GM21717 (cell line): ENCODE measurements around the gene IL18.
"Not testable (repeated sequence)": the region's sequence is repeated elsewhere in the genome, so short reads cannot be mapped to it uniquely, and the experiment has no call there.

Experiments used
- ATAC-seq: cut with Tn5 transposase; IDR thresholded peaks from one replicate; pipeline ENCODE4 v1.9.1; 2021; ENCODE audit warnings: mild to moderate bottlenecking, moderate library complexity; ENCODE audit not compliant: unreplicated experiment

The IL18 gene

DNA sequence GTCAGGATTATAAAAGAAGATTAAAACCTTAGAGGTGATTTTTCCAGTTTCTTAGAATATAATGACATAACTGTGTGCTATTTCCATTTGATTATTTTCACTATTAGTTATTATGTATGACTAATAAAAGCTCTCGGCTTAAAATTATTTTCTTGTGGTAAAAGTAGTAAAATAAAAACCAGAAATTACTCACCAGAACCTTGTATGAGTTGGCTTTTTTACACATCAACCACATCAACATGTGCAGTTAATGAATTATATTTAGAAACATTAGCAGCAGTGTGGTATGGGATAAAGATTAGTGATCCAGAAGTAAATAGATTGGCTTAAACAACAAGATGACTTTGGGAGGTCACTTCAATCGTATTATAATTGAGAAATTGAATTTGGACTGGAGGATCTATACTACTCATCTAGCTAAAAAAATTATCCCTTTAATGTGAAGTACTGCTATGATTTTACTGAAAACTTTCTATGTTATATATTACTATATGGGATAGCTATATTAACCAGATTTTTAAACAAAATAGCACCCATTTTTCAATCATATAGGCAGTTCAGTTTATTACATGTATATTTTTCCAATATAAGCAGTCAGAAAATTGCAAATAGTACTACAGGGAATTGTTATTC lies 8.6 kb upstream of the IL18 start:
- ATAC-seq: peak; percentile 54

DNA sequence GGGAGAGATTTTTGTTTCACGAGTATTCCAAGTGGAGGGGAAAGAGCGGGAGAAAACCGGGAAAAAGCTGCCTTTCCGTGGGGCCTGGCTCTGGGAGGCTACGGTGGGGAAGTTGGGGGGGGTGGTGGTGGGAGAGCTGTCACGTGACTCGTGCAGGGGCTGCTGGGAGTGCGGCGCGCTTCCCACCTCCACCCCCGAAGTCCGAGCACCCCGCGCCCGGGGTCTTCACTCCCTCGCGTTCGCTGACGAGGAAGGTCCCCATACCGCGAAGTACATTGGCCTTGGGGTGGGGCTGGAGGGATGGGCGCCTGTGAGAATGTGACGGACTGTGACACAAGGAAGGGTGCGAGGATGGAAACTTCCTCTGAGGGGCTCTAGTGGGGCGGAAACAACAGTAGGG lies 3.3 kb upstream of the IL18 start, which contains the start of gene TEX12:
TSS of gene TEX12 (plus strand) at position 228 of the 400 bp plus-strand sequence. CDS start 1,897 bp downstream, outside the sequence.
- no peak for ATAC-seq

DNA sequence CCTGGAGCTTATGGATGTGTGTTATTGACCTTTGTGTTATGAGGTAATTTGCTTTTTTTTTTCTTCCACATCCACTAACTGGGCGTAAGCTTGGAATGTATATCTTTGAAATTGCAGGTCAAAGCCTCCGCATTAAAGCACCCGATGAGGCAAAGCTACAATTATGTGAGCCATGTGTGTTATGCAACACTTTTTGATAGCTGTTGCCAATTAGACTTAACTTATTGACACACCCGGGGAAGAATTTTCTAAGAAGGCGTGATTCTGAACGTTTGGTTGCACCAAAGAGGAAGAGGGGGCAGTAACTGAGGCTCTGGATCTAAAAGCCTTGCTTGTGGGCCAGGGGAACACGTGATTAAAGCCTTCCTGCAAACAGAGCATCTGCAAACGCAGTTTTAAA lies 2.7 kb upstream of the IL18 start:
- ATAC-seq: no peak

DNA sequence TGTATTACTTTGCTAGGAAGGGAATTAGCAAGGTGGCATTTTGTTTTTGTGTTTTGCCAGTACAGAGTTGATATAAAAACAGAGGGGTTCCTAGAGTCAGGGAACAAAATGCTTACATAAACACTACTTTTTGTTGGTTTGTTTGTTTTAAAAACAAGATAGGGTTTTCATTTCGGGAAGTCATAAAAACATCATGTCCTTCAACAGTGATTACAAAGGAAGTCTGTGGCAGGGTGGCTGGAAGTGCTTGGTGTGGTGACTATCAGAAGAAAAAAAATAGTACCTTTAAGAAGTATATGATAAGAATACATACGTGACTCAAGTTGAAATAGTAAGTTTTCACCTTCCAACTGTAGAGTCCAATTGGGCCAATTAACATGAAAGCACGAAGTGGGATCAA lies 1.2 kb upstream of the IL18 start:
- ATAC-seq: no peak

DNA sequence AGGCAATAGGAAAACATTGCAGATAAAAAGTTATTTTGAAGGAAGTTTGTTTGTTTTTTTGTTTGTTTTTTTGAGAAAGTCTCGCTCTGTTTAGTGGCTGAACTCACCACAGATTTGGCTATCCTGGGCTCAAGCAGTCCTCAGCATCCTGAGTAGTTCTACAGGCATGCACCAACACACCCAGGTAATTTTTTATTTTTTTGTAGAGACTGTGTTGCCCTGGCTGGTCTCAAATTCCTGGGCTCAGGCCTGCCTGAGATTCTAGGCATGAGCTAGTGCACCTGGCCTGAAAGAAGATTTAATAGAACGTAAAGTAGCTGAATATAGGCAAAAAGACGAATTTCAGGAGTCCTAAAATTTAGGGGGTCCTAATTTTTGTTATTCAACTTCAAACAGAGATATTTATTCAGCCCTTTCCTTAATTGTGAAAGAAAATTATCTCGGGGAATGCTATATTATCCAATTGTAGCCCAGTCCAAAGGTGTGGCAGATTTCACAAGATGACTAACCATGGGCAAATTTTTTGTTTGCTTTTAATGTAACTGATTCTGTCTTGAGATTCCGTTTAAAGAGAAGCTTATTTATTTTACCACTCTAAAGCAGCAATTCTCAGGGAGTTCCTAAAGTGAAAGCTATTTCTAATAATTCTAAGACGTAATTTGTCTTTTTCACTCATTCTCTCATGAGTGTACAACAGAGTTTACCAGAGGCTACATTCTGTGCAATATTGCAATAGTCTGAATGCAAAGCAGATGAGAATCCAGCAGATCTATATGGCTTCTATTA lies 940 bp downstream of the IL18 start:
- ATAC-seq: no peak

DNA sequence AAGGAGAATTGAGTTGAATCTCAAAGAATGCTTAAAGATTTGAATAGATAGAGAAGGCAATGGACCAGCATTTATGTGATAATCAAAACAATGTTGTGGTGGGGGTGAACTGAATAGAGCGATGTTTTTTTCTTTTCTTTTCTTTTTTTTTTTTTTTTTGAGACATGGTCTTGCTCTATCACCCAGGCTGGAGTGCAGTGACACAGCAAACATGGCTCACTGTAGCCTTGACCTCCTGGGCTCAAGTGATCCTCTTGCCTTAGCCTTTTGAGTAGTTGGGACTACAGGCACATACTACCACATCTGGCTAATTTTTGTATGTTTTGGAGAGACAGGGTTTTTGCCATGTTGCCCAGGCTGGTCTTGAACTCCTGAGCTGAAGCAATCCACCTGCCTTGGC lies 1.7 kb downstream of the IL18 start:
- not testable (repeated sequence) for ATAC-seq

DNA sequence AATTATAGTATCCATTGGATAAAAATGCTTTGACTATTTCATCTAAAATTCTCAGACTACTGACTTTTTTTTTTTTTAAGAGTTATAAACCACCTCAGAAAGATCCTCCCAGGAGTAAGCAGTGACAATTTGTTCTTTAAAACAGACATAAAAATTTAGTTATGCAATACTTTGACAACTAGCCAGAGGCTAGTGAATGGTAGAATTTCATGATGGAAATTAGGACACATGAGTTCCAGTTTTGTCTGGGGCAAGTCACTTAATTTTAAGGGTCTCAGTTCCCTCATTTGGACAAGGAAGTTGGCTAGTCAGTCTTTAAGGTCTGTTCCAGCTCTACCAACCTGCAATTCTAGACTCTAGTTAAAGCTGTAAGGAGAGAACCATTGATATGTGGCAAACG lies 2.9 kb downstream of the IL18 start:
- no peak for ATAC-seq

DNA sequence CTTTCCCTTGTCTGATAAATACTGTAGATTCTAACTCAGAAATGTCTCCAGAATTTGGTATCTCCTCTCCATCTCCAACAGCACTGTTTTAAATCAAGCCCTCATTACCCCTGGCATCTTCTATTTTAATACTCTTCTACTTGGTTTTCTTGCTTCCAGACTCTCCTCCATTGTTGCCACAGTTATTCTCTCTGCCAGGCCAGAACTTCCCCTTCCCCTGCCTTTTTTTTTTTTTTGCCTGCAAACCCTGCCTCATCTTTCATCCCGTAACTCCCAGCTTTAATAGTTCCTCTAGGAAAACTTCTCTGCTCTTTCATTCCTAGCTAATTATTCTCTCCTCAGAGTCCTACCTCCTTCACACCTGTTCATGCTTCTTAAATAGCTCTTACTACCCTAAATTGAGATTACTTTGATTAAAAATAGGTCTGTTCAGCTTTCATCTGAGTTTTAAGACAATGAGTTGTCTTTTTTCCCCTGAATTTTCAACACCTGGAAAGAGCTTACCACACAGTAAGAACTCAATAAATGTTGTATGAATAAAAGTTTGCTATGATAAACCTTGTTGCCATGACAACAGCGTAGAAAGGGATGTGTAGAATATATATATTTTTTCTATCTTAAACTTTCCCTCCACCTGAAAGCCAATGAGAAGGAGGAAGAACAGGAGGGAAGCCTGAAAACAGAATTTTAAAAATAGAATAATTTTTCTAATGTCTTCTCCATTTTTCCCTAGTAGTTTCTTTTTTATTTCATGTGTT lies 3.6 kb downstream of the IL18 start:
- ATAC-seq: no peak

DNA sequence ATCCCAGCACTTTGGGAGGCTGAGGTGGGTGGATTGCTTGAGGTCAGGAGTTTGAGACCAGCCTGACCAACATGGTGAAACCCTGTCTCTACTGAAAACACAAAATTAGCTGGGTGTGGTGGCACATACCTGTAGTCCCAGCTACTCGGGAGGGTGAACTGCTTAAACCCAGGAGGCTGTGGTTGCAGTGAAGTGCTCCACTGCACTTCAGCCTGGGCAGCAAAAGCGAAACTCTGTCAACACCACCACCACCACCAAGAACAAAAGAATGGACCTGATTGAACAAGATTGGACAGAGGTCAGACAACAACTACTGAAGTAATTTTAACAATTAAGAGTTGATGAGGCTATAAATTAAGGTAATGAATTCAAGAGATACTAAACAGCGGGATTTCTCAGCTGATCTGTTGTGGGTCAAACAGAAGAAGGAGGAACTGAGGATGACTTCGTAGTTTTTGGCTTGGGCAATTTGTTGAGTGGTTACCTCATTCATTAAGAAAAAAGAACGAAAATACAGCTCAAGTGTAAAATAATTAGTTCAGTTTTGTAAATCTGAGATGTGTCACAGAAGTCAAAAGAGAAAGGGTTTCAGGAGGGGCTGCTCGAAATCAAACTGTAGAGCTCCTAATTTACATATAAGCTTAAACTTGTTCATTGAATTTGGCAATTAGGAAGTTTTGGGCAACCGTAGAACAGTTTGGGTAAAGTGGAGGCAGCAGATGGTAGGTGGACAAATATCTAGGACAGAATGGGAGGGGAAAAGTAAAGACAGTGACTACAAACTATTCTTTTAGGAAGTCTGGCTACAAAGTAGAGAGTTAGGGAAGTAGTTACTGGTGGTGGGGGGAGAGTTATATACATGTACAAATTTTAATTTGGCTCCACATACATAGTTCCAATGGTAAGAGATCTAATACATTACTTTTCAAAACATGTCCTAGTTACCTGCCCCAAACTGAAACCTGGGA lies 4.5 kb downstream of the IL18 start:
- ATAC-seq: peak; percentile 52

DNA sequence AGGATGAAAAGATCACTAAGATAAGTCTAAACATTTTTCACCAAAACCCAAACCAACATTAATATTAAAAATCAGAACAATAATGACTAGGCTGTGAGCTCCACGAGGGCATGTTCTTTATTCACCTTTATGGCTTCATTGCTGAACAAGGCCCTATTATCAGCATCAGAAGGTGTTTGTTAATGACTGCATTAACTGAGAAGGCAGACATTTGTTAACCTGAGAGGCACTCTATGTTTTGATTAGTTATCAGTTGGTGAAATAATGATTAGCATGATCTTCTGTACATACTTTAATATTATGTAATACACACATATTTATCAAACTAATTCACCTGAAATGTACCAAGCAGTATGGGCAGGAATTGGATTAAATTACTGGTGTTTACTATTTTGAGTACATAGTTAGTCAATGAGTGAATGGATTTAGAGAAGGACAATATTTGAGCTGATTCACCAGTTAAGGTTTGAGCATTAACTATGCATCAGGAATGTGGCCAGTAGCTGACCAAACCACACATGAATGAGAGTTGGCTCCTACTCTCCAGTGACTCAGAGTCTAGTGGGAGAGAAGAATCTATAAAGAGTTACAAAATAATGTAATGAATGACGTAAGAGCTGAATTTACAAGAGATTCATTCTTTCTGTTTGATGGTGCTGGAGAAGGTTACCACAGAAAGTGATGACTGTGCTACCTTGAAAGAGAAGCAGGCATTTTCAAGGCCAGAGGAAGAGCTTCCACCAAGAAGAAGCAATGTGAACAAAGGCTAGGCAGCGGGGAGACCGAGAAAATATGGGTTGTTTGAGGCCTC lies 6.7 kb downstream of the IL18 start:
- no peak for ATAC-seq

DNA sequence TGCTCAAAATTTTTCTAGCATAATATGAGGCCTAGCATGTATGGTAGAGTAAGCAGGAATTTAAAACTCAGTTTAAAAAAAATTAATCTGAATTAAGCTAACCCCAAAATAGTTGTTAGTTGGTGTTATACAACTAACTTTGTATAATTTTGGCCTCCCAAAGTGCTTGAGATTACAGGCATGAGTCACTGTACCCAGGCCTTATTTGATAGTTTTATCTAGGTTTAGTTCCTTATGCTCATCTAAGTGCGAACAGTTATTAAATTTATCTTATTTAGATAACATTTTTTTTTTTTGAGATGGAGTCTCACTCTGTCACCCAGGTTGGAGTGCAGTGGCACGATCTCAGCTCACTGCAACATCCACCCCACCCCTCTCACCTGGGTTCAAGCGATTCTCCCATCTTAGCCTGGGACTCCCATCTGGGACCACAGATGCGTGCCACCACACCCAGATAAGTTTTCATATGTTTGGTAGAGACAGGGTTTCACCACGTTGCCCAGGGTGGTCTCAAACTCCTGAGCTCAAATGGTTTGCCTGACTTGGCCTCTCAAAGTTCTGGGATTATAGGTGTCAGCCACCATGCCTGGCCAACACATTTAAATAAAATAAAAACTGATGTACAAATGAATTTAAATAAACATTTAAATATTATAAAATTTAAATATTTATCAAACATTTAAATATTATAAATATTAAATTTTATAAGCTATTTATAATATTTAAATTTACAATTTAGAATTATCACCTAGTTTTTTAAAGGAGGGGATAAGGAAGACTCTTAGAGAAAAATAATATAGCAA lies 7.5 kb downstream of the IL18 start:
- ATAC-seq: no peak

DNA sequence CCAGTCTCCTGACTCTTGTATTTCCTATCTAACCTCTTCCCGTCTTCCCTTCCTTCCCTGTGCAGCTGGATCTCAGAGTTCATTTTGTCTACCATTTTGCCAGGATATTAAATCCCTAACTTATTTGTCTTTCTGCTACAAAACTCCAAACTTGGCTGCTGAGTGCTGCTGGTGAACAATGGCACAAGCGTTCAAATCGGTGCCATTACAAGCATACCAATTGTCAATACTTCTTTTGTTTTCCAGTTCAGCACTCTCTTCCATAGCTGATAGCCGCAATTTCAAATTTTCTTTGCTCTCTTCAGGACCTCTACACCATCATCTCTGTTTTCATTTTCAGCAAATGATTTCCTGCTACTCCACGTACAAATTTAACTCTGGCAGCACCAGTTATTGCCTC lies 13.4 kb downstream of the IL18 start:
- ATAC-seq: no peak

DNA sequence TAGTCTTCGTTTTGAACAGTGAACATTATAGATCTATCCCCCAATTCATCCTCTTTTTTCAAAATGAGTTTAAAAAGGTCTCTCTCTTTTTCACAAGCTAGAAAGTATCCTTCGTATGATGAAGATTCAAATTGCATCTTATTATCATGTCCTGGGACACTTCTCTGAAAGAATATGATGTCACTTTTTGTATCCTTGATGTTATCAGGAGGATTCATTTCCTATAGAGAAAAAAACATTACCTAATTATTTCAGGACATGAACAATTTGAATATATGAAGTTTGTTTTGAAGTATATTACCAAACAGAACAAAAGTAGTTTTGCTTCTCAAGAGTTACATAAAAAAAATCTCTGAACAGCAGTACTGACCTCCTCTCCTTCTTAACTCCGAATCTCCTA lies 20.3 kb downstream of the IL18 start:
- ATAC-seq: no peak

DNA sequence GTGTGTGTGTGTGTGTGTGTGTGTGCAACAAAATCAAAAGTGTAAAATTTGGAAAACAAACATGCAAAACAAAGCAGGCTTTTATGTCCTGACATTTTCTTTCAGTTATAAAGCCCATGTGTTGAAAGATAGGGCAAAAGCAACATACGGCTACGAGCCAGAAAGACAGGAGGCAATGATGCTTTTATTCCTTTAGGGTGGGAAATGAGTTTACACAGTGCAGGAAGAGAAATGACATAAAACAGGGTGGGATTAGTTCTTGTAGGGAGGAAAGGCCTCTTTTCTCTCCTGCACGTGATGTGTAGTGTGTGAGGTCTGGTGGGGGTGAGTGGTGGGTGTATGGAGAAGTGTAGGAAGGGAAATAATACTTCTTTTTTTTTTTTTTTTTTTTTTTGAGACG lies 29.4 kb downstream of the IL18 start:
- no peak for ATAC-seq

DNA sequence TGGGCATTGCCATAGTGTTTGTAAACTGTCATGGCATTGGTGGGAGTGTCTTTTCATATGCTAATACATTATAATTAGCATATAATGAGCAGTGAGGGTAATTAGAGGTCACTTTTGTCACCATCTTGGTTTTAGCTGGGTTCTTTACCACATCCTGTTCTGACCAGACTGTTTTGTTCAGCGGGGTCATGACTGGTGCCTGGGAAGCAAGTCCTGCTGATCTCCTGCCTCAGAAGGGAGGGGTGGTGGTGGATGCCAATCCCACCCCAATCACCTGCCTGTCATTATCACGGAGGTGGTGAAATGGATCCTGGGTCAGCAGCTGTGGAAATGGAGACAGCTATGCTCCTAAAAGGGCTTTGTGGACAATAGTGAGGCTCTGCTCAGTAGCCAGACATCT lies 31.2 kb downstream of the IL18 start:
- ATAC-seq: no peak

DNA sequence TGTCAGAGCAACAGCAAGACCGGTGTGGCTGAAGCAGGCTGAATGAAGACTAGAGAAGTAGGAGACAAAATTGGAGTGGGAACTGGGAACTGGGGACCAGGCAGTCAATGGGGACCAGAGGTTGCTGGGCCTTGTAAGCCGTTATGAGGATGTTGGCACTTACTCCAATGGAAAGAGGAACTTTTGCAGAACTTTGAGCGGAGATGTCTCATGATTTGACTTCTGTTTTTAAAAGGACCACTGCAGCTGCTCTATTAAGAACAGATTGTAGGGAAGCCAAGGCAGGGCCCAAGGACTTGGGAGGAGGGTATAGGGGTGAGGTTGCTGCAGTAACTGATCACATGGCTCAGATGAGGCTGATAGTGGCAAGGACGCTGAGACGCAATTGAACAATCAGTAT lies 34.2 kb downstream of the IL18 start:
- no peak for ATAC-seq

DNA sequence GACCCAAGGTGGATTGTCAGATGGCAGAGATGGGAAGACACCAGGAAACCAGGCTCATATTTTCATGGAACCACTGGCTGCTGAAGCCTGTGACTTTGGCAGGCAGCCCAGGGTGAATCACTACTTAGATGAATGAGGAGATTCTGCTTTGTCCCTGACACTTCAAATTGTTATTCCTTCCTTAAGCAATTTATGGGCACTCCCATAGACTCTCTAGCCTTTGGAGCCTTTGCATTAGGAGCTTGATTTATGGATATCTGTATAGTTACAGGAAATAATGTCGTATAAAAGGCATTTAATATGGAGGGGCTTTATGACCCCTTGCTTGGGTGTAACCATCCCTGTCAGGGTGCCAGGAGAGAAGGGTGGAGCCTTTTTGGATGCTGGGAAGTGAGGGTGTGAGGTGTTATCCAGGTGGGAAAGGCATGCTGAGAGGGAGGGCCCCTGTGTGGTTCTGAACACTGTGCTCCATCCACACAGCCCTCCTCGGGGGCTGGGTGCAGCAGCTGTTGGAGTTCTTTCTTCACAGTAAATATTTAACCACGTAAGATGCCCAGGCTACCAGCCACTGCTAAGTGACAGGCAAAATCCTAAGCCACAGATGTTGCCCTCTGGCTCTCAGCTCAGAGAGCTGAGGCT lies 35.3 kb downstream of the IL18 start:
- no peak for ATAC-seq

DNA sequence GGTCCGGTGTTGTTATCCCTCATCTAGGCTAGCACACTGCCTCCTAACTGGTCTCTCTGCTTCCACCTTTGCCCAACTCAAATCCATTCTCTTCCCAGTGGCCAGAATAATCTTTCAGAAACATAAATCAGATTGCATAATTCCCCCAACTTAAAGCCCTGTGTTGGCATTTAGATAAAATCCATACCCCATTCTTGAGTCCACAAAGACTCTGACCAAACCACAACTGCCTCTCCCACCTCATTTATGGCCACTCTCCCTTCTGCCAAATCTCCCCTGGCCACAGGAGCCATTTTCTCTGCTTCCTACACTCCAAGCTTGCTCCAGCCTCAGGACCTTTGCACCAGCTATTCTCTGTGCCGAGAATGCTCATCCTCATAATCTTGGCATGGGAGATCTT lies 36.8 kb downstream of the IL18 start:
- no peak for ATAC-seq

DNA sequence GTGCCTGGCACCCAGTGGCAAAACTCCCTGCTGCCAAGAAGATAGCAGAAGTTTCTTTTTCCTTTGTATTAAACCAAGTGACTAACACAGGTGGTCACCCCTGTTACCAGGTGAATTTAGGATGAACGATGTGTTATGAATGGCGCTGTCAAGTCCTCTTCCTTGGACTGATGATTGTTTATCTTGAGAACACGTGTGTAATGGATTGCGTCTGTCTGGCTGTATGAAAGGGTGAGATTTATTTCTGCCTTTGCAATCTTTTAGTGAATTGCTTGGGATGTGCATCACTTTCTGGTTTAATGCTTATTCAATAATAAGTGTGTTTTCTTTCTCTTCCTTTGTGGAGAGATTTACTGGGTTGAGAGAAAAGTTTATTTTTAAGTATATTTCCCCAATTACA lies 40.8 kb downstream of the IL18 start:
- no peak for ATAC-seq
